Endothelial cell of umbilical vein (primary cell): ENCODE data around the gene LGALS7B. TPM values are rescaled to one million over a fixed set of nuclear protein-coding genes. Genes with fewer than 3 reads are reported as not detected.

Experiments
- BruUV-seq: library from RNA; stranded (reverse); fragments of 400-500 nt; replicated peaks from 2 replicates; lab custom pipeline; 2021; lab: Mats Ljungman, UMichigan
- CTCF ChIA-PET: fragments of 300-600, 350-600 bp; sonication (Branson Sonifier 250); formaldehyde crosslinking; loops from one replicate; lab custom pipeline; 2021; ENCODE audit warnings: antibody characterized with exemption, inconsistent platforms; lab: Charles Lee
- POLR2A ChIA-PET: fragments of 300-600, 350-600 bp; sonication (Branson Sonifier 250); formaldehyde crosslinking; loops from one replicate; lab custom pipeline; 2021; ENCODE audit warnings: antibody characterized with exemption, inconsistent platforms; lab: Charles Lee
- DNase-seq: peaks from one replicate; pipeline ENCODE4 v3.0.0-alpha.2; 2011; ENCODE audit warnings: low read depth, low spot score
- FAIRE-seq: peaks from 2 replicates; lab custom pipeline; 2011; peaks lifted over from hg19 to GRCh38; lab: Jason Lieb, UNC
- H2AFZ ChIP-seq: 2 replicates; pipeline ENCODE4 v1.6.0; 2012; ENCODE audit warnings: low read depth, low read length, control low read depth, inconsistent platforms
- H3K27ac ChIP-seq: 2 replicates; pipeline ENCODE4 v1.5.1; 2011; ENCODE audit warnings: low read depth, mild to moderate bottlenecking, control low read depth, low read length, moderate library complexity; ENCODE audit not compliant: insufficient read depth
- H3K27me3 ChIP-seq, 2 experiments: 2 replicates each; pipeline versions ENCODE4 v1.6.0 to v1.6.1; 2011; ENCODE audit warnings: low read length in 2 of 2, mixed read lengths in 1 of 2; ENCODE audit not compliant: control insufficient read depth in 2 of 2, insufficient read depth in 2 of 2
- H3K36me3 ChIP-seq, 2 experiments: 2 replicates in 1 of 2; 3 replicates in 1 of 2; pipeline ENCODE4 v1.5.1; 2011; ENCODE audit warnings: low read length in 2 of 2, mild to moderate bottlenecking in 1 of 2, moderate library complexity in 1 of 2; ENCODE audit not compliant: control insufficient read depth in 2 of 2, insufficient read depth in 2 of 2; ENCODE audit errors: extremely low read depth in 1 of 2
- H3K4me1 ChIP-seq: 3 replicates; pipeline ENCODE4 v1.5.1; 2011; ENCODE audit warnings: mild to moderate bottlenecking, low read length; ENCODE audit not compliant: control insufficient read depth, insufficient read depth; ENCODE audit errors: extremely low read depth
- H3K4me2 ChIP-seq: 2 replicates; pipeline ENCODE4 v1.6.1; 2011; ENCODE audit warnings: low read length, control low read depth, mixed read lengths; ENCODE audit not compliant: insufficient read depth
- H3K4me3 ChIP-seq, 3 experiments: fragments of 200-600 bp in 1 of 3; sonication (generic), shearing (Covaris generic) in 1 of 3; replicated peaks in 1 of 3; 2 replicates each; pipeline ENCODE4 v1.5.1; 2011 to 2016; ENCODE audit warnings: control low read depth in 3 of 3, low read length in 3 of 3, mild to moderate bottlenecking in 2 of 3, inconsistent platforms in 1 of 3, low read depth in 1 of 3, moderate library complexity in 1 of 3; ENCODE audit not compliant: insufficient read depth in 1 of 3
- H3K79me2 ChIP-seq: 2 replicates; pipeline ENCODE4 v1.6.0; 2012; ENCODE audit warnings: low read length, inconsistent platforms; ENCODE audit not compliant: control insufficient read depth, insufficient read depth
- H3K9ac ChIP-seq: replicated peaks from 2 replicates; pipeline ENCODE3; 2011; ENCODE audit warnings: low read length, control low read depth; ENCODE audit not compliant: insufficient read depth; ENCODE audit errors: extremely low read depth
- H3K9me1 ChIP-seq: replicated peaks from 3 replicates; pipeline ENCODE4 v1.6.0; 2011; ENCODE audit warnings: mild to moderate bottlenecking, low read length; ENCODE audit not compliant: control insufficient read depth, insufficient read depth; ENCODE audit errors: extremely low read depth
- H3K9me3 ChIP-seq: replicated peaks from 2 replicates; pipeline ENCODE4 v1.5.1; 2012; ENCODE audit warnings: low read length, inconsistent platforms; ENCODE audit not compliant: control insufficient read depth, insufficient read depth
- H4K20me1 ChIP-seq: replicated peaks from 2 replicates; pipeline ENCODE3; 2011; ENCODE audit warnings: mild to moderate bottlenecking, low read length; ENCODE audit not compliant: control insufficient read depth, insufficient read depth; ENCODE audit errors: extremely low read depth
- EZH2 ChIP-seq: IDR thresholded peaks from 2 replicates; pipeline ENCODE4 v1.6.1; 2012; ENCODE audit warnings: borderline replicate concordance, low read depth, mild to moderate bottlenecking, moderate library complexity, low read length, inconsistent platforms; ENCODE audit not compliant: severe bottlenecking
- FOS ChIP-seq: IDR thresholded peaks from 2 replicates; pipeline ENCODE4 v1.6.1; 2011; ENCODE audit warnings: mild to moderate bottlenecking, low read length, moderate library complexity, borderline replicate concordance; ENCODE audit not compliant: insufficient read depth
- GATA2 ChIP-seq: IDR thresholded peaks from 2 replicates; pipeline ENCODE4 v1.7.0; 2011; ENCODE audit warnings: low read depth, mild to moderate bottlenecking, moderate library complexity, mixed read lengths, low read length; ENCODE audit not compliant: insufficient read length, insufficient read depth
- JUN ChIP-seq: IDR thresholded peaks from 2 replicates; pipeline ENCODE4 v1.6.1; 2011; ENCODE audit warnings: borderline replicate concordance, low read depth; ENCODE audit not compliant: insufficient read length, insufficient read depth
- MYC ChIP-seq: IDR thresholded peaks from one replicate; pipeline ENCODE4 v1.6.1; 2011; ENCODE audit warnings: mild to moderate bottlenecking, low read depth, low read length
- POLR2A ChIP-seq: IDR thresholded peaks from 2 replicates; pipeline ENCODE4 v1.6.1; 2012; ENCODE audit warnings: low read depth, mild to moderate bottlenecking, control low read depth, low read length
- POLR2AphosphoS5 ChIP-seq: IDR thresholded peaks from 2 replicates; pipeline ENCODE4 v1.6.1; 2012; ENCODE audit warnings: low read depth, mild to moderate bottlenecking, control low read depth, low read length, moderate library complexity; ENCODE audit not compliant: insufficient read depth
- dilution Hi-C: fragments of 300-500 bp; cut with MboI; formaldehyde crosslinking; loops from one replicate; pipeline ENCODE4 v1.15.0; 2019; ENCODE audit warnings: low sequenced_read_pairs; ENCODE audit not compliant: extremely low pct_ligation_motif_present
- intact Hi-C: fragments of 100-400 bp; cut with micrococcal nuclease; formaldehyde crosslinking; loops from one replicate; pipeline ENCODE4 v1.10.0; 2022
- polyA plus RNA-seq, 4 experiments: library from polyadenylated mRNA; depleted of rRNA in 3 of 4; stranded (reverse) in 3 of 4; unstranded in 1 of 4; fragments of >200 nt; gene quantifications; 2 replicates each; pipeline versions ENCODE4 v1.2.1 to v1.2.3, GENCODE V29; 2011 to 2012; ENCODE audit warnings: missing spikeins in 1 of 4
- total RNA-seq: library from RNA; stranded (reverse); gene quantifications from 2 replicates; pipeline ENCODE4 v1.2.3, GENCODE V29; 2021
- TF ChIP-seq, protein P1 (sequence below): IDR thresholded peaks from 2 replicates; pipeline ENCODE4 v1.6.1; 2011; ENCODE audit not compliant: insufficient read depth, insufficient read length
- TF ChIP-seq, protein P2 (sequence below), 2 donors: IDR thresholded peaks; 1 replicate in 1 of 2; 2 replicates in 1 of 2; pipeline ENCODE4 v1.5.1; 2011; ENCODE audit warnings: low read length in 2 of 2, mild to moderate bottlenecking in 2 of 2, moderate library complexity in 2 of 2, control low read depth in 1 of 2, inconsistent platforms in 1 of 2, low read depth in 1 of 2; ENCODE audit not compliant: insufficient read depth in 1 of 2; ENCODE audit errors: extremely low read depth in 1 of 2

Gene LGALS7B
- total and polyA plus RNA-seq, 2 donors (not counting 3 experiments of a cell fraction or from before 2014, with no cell fraction given) = not detected

DNA sequence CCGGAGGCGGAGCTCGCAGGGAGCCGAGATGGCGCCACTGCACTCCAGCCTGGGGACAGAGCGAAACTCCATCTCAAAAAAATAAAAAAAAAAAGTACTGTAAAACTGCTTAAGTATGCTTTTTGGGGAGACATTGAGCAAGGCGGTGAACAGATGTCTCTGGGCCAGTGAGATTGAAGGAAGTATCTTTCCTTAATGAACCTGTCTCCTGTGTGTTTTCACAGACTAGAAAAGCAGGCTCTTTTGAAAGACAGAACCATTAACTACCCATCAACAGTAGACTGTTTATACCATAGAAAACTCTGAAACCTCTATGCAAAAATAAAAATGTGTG, 44.1 kb downstream of the LGALS7B start:
- POLR2A ChIA-PET = no interaction called here
- intact Hi-C loops = loop anchor here (5.0 kb wide), 3 partner anchors 41 to 96 kb away; no protein-coding TSS in a partner anchor

GRCh38 chr19:38834104-38834490, 45.1 kb downstream of the LGALS7B start:
- TF ChIP-seq POLR2AphosphoS5 (no peak), FOS (no peak), MYC (no peak), POLR2A (no peak), EZH2 (no peak), JUN (no peak), GATA2 (no peak)
- TF ChIP-seq, protein P1, sequence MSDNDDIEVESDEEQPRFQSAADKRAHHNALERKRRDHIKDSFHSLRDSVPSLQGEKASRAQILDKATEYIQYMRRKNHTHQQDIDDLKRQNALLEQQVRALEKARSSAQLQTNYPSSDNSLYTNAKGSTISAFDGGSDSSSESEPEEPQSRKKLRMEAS = no peak
- TF ChIP-seq, protein P2, sequence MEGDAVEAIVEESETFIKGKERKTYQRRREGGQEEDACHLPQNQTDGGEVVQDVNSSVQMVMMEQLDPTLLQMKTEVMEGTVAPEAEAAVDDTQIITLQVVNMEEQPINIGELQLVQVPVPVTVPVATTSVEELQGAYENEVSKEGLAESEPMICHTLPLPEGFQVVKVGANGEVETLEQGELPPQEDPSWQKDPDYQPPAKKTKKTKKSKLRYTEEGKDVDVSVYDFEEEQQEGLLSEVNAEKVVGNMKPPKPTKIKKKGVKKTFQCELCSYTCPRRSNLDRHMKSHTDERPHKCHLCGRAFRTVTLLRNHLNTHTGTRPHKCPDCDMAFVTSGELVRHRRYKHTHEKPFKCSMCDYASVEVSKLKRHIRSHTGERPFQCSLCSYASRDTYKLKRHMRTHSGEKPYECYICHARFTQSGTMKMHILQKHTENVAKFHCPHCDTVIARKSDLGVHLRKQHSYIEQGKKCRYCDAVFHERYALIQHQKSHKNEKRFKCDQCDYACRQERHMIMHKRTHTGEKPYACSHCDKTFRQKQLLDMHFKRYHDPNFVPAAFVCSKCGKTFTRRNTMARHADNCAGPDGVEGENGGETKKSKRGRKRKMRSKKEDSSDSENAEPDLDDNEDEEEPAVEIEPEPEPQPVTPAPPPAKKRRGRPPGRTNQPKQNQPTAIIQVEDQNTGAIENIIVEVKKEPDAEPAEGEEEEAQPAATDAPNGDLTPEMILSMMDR (IDR thresholded peaks at IDR 0.05; ENCODE audit: extremely low read depth in 1 of 2, insufficient read depth in 1 of 2, low read depth in 1 of 2, low read length in 2 of 2) = no peak
- no peaks in the 10 kb centered on the region for H3K9me3 ChIP-seq
- CTCF ChIA-PET = interaction anchor here (0.9 kb wide), 1 partner anchor 97 kb away, joined by 3 read pairs; the partner anchor contains the start of genes MRPS12 and SARS2
- intact Hi-C loops (loop anchor here (5.0 kb wide), 3 partner anchors 42 to 97 kb away; no protein-coding TSS in a partner anchor), dilution Hi-C loops (no loop called here)
- no peaks in the 10 kb centered on the region for H4K20me1 ChIP-seq
- POLR2A ChIA-PET = interaction anchor here (0.8 kb wide), 1 partner anchor 15 kb away, joined by 3 read pairs; no protein-coding TSS in a partner anchor
- FAIRE-seq (no peak), DNase-seq (no peak)
- no peak overlapping the region for H3K9ac ChIP-seq
- no peak overlapping the region for H2AFZ ChIP-seq
- H3K36me3 ChIP-seq = peaks cover 22 to 30% of the 10 kb centered on the region in 2 experiments
- H3K27ac ChIP-seq = no peak overlapping the region
- no peaks in the 10 kb centered on the region for H3K27me3 ChIP-seq
- no peak overlapping the region for H3K4me3 ChIP-seq
- H3K4me1 ChIP-seq = peaks cover 13% of the 10 kb centered on the region
- H3K4me2 ChIP-seq = no peak overlapping the region
- H3K9me1 ChIP-seq = no peaks in the 10 kb centered on the region
- H3K79me2 ChIP-seq = no peaks in the 10 kb centered on the region
- no TSS peak for BruUV-seq

More for the DNA sequence above, 44.1 kb downstream of the LGALS7B start:
- no peak overlapping the region for H2AFZ ChIP-seq
- CTCF ChIA-PET = interaction anchor here (2.9 kb wide), 1 partner anchor 64 kb away, joined by 24 read pairs; no protein-coding TSS in a partner anchor
- no TSS peak for BruUV-seq
- no peaks in the 10 kb centered on the region for H3K27me3 ChIP-seq
- no peaks in the 10 kb centered on the region for H3K79me2 ChIP-seq
- DNase-seq (no peak), FAIRE-seq (no peak)
- peaks cover 13% of the 10 kb centered on the region for H3K4me1 ChIP-seq
- no peaks in the 10 kb centered on the region for H4K20me1 ChIP-seq
- no peaks in the 10 kb centered on the region for H3K9me1 ChIP-seq
- H3K36me3 ChIP-seq = peaks cover 14 to 20% of the 10 kb centered on the region in 2 experiments
- TF ChIP-seq, protein P2 (IDR thresholded peaks at IDR 0.05; ENCODE audit: extremely low read depth in 1 of 2, insufficient read depth in 1 of 2, low read depth in 1 of 2, low read length in 2 of 2) = no peak
- TF ChIP-seq, protein P1 = no peak
- TF ChIP-seq POLR2A (no peak), FOS (no peak)
- H3K9me3 ChIP-seq = no peaks in the 10 kb centered on the region
- H3K4me3 ChIP-seq = no peak overlapping the region
- no peak overlapping the region for H3K27ac ChIP-seq
- dilution Hi-C loops = no loop called here
- no peak overlapping the region for H3K4me2 ChIP-seq
- H3K9ac ChIP-seq = no peak overlapping the region
